NCI-H446 treated with DMSO at 0.1 percent for 48 hours (cell line): Measurements from ENCODE around the gene ZNF530.

Experiments
- DNase-seq: peaks from one replicate; lab custom pipeline; 2025; lab: John Stamatoyannopoulos, UW

Gene ZNF530

GRCh38 chr19:57599761-57600383 is at the start of gene ZNF530:
ZNF530 (plus strand) TSS chr19:57599885; CDS start chr19:57604346, 4,461 bp downstream.
- peak; percentile 73 for DNase-seq

DNA sequence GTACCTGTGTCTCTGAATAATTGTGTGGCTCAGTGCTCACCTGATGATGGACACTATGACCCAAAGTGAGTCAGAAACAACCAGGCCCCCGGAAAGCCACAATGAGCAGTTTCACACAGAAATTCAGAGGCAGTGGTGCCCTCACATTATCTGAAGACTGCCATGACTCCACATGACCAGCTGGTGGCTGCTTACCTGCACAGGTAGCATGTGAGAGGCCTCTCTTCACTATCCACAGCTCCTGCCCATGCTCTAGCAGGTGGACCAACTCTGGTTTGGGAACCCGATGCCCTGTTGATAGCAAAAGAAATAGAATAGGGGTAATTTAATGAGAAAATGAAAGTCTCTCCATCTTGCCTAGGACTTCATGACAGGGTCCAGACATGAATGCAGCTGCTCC is 47.3 kb upstream of the ZNF530 start:
- DNase-seq, result no peak

DNA sequence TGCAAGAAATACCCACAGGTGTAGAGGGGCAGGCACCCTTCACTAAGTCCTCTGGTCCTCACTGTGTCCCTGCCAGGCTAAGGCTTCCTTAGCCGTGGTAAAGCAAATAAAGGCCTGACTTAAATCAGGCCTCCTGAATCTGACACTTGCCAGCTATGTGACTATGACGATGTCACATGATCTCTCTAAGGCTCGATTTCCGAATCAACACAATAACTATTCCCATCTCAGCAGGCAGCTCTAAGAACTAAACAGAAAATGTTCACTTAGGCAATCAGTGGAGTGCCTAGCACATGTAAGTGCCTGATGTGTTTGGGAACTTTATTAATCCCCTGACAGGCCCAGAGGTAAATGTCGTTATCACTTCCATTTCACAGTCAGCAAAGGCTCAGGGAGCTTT is 42.0 kb upstream of the ZNF530 start:
- no peak for DNase-seq

DNA sequence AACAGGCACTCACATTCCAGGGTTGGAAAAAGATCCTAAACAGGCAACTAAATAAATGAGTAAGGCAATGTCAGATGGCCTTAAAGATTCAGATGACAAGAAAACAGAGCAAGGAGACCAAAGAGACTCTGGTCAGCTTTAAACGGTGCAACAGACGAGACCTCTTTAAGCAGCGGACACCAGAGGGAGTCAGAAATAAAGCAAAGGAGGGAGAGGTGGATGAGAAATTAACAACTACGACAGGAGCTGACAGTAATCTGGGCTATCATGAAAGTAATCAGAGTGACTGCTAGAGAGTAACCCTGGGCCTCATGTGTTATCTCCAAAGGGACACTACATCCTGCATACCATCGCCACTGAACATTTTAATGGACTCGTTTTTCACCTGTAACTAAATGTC is 41.2 kb upstream of the ZNF530 start:
- no peak for DNase-seq

DNA sequence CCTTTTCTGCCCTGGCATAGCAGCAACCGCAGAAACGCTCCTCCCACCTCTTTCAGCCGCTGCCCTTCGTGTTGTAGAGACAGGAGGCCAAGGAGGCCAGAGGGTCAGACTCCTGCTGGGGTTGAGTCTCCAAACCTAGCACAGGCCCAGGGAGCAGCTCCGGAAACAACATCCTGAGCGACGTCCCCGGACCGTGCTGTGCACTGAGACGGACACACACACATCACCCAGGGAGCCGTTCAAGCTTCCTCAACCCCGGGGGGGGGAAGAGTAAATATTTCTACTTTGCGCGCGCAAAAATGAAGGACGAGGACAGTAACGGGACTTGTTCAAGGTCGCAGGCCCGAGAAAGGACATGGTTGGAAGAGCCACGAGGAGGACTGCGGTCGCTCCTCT is 40.7 kb upstream of the ZNF530 start:
- no peak for DNase-seq

GRCh38 chr19:57559404-57560025 is 40.2 kb upstream of the ZNF530 start, which contains the start of gene ZNF550:
ZNF550 (minus strand) TSS chr19:57559863; CDS start chr19:57559682, 181 bp downstream.
- peak; percentile 63 for DNase-seq

- no peak for DNase-seq
Measured at GRCh38 chr19:57560049-57560491, 39.6 kb upstream of the ZNF530 start.

DNA sequence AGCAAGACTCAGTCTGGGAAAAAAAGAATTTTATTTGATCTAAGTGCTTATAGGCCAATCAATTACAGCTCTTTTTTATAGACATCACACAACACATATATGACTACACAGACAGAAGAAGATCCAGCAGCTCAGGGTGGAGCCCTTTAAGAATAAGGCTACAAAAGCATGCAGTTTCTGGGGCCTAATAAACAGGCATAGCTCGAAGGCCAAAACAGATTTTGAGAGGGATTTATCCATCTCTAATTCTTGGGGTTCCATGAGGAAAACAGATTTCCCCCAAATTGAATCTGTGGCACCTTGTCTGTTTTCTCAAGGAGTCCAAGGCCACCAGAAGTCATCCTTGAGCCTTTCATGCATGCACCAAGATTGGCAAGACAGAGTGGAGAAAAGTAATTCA is 36.1 kb upstream of the ZNF530 start:
- no peak for DNase-seq

GRCh38 chr19:57566396-57567265 is 33.1 kb upstream of the ZNF530 start:
- DNase-seq, result no peak

DNA sequence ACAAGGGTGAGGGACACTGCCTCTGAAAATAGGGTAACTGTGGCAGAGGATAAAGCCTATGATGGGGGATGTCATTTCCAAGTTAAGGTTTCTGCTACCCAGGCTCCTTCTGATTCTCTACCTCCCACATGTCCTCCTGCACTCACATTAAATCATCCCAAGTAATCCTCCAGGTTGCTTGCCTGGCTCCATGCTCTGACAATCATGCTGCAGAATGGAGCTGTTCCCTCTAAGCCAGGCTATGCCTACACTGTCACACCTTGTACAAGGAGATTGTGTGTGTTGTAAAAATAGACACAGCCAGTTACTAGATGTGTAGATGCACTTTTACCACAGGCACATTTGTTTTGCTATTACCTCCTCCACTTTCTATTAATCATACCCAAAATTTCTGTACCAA is 29.0 kb upstream of the ZNF530 start:
- no peak for DNase-seq

- no peak for DNase-seq
Measured at GRCh38 chr19:57572415-57572947, 27.2 kb upstream of the ZNF530 start.

DNA sequence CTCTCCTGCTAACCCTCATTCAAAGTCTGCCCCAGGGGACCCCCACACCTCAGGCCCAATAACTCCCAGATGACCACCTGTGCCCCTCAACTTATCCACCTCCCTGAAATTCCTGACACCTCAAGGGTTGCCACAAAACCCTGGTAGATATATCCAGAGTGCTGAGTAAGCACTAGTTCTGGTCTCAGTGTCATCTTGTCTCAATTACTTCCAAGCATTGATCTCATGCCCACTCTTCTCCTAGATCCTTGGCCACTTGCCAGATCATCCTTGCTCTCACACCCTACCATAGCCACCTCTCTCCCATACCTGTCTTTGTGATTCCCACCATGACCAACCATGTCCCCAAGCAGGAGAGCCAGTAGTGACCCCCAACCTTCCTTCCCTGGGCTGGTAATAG is 23.0 kb upstream of the ZNF530 start:
- DNase-seq, result no peak

GRCh38 chr19:57578487-57579205 is 21.0 kb upstream of the ZNF530 start, which contains the start of gene ZNF416:
ZNF416 (minus strand) TSS chr19:57578911; CDS start chr19:57578704, 207 bp downstream.
- DNase-seq, result peak; percentile 94

DNA sequence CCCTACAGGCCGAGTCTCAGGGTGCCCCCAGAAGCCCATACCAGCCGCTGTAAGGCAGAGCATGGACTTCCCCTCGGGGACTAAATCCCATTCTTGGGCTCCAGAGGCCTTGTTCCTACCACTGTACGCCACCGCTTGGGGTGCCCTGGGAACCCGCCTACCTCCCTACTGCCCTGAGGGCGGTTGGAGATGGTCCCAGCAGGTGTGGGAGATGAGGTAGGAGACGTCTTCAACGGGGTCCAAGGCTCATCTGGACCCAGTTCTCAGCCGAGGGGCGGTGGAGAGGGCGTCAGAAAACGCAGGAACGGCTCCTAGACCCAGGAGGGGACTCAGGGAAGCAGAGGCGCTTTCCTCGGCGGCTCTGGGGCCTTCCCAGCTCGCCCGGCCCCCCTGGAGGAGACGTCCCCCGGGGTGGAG is 16.6 kb upstream of the ZNF530 start:
- DNase-seq, result no peak

DNA sequence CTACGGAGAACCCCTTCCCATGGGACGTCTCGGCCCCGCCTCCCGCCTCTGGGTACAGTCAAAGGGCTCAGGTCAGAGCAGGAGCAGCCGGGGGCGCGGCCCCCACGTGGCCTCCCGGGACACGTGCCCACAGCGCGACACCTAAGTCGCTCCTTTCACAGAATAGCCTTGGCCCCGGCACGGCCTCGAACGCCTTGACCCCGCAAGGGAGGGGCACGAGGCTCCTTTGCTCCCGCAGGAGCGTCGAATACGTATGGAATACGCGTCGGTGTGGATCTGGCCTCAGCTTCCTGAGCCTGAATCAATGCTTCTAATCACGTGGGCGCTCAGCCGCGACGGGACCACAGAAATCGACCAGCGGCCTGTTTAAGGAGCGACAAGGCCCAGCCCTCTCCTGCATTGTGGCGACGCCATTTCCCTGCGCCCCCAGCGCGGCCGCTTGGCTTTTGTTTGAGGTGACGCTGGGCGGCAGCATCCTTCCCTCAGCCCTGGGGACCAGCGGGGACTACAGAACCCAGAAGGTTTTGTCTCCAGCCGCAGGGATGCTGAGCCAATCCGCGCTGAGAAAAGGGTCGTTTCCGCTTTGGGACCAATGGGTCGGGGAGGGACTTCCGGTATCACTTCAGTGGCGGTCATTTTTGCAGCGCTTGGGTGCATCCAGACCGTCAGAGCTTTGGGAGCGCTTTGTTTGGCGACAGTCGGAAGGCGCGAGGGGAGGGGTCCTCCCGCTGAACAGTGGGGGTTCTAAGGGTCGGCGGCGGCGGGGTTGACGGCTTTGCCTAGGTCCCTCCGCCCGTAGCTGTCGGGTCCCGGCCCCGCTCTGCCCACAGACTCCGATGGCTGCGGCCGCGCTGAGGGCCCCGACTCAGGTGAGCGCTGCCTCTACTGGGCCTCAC is 15.9 kb upstream of the ZNF530 start, which contains the start of gene ZIK1:
TSS of gene ZIK1 (plus strand) at position 625 of the 896 bp plus-strand sequence. CDS start at position 837, 212 bp downstream.
- DNase-seq, result peak; percentile 17

- no peak for DNase-seq
Measured at GRCh38 chr19:57587529-57587928, 12.2 kb upstream of the ZNF530 start.

GRCh38 chr19:57599377-57599760 is 316 bp upstream of the ZNF530 start:
- no peak for DNase-seq

GRCh38 chr19:57606931-57607330 is 7.2 kb downstream of the ZNF530 start:
- no peak for DNase-seq

- DNase-seq, result no peak
Measured at GRCh38 chr19:57611113-57611512, 11.4 kb downstream of the ZNF530 start.

DNA sequence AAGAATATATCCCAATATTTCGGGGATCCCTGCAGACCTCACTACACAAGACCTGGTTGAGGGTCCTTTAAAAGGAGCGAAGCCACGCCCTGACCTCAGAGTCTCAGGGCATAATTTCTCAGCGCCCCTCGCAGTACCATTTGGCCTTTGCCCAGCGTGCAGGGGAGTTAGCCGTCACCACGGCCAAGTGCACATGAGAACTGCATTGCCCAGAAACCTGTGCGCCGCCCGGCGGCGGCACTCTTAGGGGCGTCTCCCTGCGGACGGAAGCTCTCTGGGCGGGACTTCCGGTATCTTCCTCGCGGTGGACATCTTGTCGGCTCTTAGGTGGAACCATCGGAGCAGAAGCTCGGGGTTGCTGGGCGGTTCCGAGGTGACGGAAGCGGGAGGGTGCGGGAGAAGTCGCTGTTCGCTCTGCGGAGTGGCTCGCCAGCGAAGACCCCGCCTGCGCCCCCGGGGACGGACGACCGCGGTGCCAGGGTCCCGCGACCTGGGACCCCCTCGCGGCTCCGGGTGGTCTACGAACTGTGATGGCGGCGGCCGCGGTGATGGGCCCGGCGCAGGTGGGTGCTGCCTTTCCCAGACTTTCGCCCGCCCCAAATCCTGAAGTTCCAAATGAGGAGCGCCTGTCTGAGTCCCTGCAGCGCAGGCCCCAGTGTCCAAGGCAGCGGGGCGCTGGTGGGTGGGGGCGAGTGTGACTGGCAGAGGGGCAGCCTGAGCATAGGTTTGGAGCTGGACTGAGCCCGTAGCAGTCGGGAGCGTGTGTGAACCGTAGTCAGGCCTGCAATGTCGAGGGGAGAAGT is 14.5 kb downstream of the ZNF530 start, which contains the start of gene ZNF134:
TSS of gene ZNF134 (plus strand) at position 302 of the 803 bp plus-strand sequence. CDS start 5,227 bp downstream, outside the sequence.
- peak; percentile 79 for DNase-seq
